Ishikawa (cell line): ENCODE data around the gene LINC01488.

ENCODE experiments used
- CEBPB ChIP-seq: IDR thresholded peaks from 2 replicates; pipeline ENCODE4 v1.6.1; 2012
- CREB1 ChIP-seq: IDR thresholded peaks from 2 replicates; pipeline ENCODE4 v1.6.1; 2012; ENCODE audit warnings: low read depth
- EGR1 ChIP-seq: IDR thresholded peaks from 2 replicates; pipeline ENCODE4 v1.6.1; 2012
- EP300 ChIP-seq: IDR thresholded peaks from 2 replicates; pipeline ENCODE4 v1.6.1; 2012; ENCODE audit warnings: borderline replicate concordance
- FOXM1 ChIP-seq: IDR thresholded peaks from 2 replicates; pipeline ENCODE4 v1.6.1; 2012; ENCODE audit warnings: low read depth, borderline replicate concordance
- MAX ChIP-seq: IDR thresholded peaks from 2 replicates; pipeline ENCODE4 v1.6.1; 2012
- NFIC ChIP-seq: IDR thresholded peaks from 2 replicates; pipeline ENCODE4 v1.6.1; 2012
- RAD21 ChIP-seq: IDR thresholded peaks from 2 replicates; pipeline ENCODE4 v1.6.1; 2012; ENCODE audit warnings: low read depth
- TAF1 ChIP-seq: IDR thresholded peaks from 2 replicates; pipeline ENCODE4 v1.6.1; 2012; ENCODE audit warnings: low read depth, mild to moderate bottlenecking
- TCF12 ChIP-seq: IDR thresholded peaks from 2 replicates; pipeline ENCODE4 v1.6.1; 2012; ENCODE audit warnings: low read depth
- TEAD4 ChIP-seq: IDR thresholded peaks from 2 replicates; pipeline ENCODE4 v1.6.1; 2012
- USF1 ChIP-seq: IDR thresholded peaks from 2 replicates; pipeline ENCODE4 v1.6.1; 2012
- YY1 ChIP-seq: IDR thresholded peaks from 2 replicates; pipeline ENCODE4 v1.6.1; 2012; ENCODE audit warnings: low read depth
- ZBTB7A ChIP-seq: IDR thresholded peaks from 2 replicates; pipeline ENCODE4 v1.6.1; 2012; ENCODE audit warnings: low read depth
- TF ChIP-seq, protein P1 (sequence below): IDR thresholded peaks from 2 replicates; pipeline ENCODE4 v1.6.1; 2012; ENCODE audit warnings: low read depth, mild to moderate bottlenecking

LINC01488 gene

GRCh38 chr11:69486773-69487291, 5.4 kb downstream of the LINC01488 start:
- TF ChIP-seq TAF1 (no peak), MAX (no peak)
- TF ChIP-seq, protein P1, sequence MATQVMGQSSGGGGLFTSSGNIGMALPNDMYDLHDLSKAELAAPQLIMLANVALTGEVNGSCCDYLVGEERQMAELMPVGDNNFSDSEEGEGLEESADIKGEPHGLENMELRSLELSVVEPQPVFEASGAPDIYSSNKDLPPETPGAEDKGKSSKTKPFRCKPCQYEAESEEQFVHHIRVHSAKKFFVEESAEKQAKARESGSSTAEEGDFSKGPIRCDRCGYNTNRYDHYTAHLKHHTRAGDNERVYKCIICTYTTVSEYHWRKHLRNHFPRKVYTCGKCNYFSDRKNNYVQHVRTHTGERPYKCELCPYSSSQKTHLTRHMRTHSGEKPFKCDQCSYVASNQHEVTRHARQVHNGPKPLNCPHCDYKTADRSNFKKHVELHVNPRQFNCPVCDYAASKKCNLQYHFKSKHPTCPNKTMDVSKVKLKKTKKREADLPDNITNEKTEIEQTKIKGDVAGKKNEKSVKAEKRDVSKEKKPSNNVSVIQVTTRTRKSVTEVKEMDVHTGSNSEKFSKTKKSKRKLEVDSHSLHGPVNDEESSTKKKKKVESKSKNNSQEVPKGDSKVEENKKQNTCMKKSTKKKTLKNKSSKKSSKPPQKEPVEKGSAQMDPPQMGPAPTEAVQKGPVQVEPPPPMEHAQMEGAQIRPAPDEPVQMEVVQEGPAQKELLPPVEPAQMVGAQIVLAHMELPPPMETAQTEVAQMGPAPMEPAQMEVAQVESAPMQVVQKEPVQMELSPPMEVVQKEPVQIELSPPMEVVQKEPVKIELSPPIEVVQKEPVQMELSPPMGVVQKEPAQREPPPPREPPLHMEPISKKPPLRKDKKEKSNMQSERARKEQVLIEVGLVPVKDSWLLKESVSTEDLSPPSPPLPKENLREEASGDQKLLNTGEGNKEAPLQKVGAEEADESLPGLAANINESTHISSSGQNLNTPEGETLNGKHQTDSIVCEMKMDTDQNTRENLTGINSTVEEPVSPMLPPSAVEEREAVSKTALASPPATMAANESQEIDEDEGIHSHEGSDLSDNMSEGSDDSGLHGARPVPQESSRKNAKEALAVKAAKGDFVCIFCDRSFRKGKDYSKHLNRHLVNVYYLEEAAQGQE, result no peak

DNA sequence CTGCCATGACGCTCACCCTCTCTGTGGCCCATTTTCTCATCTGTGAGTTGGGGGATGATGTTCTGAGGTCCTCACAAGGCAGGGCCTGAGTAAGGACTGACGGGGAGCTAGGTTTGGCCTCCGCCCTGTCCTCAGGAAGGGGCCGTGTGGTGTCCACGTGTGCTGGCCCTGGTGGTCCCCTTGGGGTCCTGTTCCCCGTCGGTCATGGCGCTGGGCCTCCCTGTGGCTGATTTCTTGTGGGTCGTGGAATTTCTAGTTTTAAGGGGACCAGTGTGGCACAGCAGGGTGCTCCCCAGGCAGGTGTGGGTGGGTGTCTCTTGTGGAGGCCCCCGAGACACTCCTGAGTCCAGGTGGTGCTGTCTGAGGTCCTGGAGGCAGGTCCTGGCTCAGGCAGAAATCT, 5.9 kb downstream of the LINC01488 start:
- TF ChIP-seq, protein P1, result peak; percentile 46; the same call in 1 of the 2 replicates
- TF ChIP-seq YY1 (no peak), CEBPB (no peak)

- TF ChIP-seq MAX (no peak), FOXM1 (no peak), ZBTB7A (no peak), CREB1 (no peak), TCF12 (no peak), YY1 (no peak), EGR1 (no peak), EP300 (no peak), NFIC (no peak), CEBPB (no peak), RAD21 (no peak), TEAD4 (no peak)
- TF ChIP-seq, protein P1, result no peak
These were observed 6.5 kb downstream of the LINC01488 start for GRCh38 chr11:69487849-69488542.

DNA sequence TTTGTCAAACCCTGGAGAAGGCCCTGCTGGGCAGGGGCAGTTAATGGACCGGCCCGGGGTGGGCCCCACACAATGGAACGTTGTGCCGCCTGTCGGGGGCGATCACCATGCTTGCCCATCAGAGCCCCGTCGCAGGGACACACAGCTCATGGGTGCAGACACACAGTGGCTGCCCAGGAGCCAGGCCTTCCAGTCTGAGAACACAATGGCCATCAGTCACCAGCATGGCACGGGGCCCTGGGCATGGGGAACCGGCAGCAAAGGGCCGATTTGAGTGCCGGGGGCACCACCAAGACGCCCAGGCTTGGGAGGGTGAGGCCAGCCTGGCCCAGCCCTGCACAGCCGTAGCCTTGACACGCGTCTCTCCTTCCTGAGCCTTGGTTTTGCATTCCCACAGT, 7.1 kb downstream of the LINC01488 start:
- TF ChIP-seq TCF12 (no peak), RAD21 (no peak), CEBPB (no peak), USF1 (no peak), TEAD4 (no peak), TAF1 (no peak), ZBTB7A (no peak), YY1 (no peak), EGR1 (no peak)
- TF ChIP-seq, protein P1, result no peak
